GM21737 (cell line): ENCODE results near the gene GDI2.
"Not testable (repeated sequence)": the region's sequence is repeated elsewhere in the genome, so short reads cannot be mapped to it uniquely, and the experiment has no call there.

Experiments used
- ATAC-seq: cut with Tn5 transposase; IDR thresholded peaks from one replicate; pipeline ENCODE4 v1.9.1; 2021; ENCODE audit warnings: mild to moderate bottlenecking, moderate library complexity; ENCODE audit not compliant: unreplicated experiment

Gene GDI2

DNA sequence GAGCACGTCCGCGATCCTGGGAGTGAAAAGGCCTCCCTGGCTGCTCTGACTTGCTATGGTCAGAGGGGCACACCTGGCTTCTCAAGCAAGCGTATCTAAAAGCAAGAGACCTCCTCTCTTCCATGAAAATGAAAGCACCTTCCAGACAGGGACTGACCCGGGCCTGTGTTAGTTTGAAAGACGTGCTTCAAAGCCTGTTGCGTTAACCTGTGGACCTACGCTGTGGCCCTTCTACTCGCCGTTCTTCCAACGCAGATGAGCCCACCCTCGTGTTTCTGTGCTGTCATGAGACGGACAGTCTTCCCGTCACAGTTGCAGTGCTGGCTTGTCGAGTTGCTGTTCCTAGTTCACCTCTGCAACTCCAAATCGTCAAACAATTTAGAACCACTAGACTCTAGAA lies 15.5 kb upstream of the GDI2 start:
- no peak for ATAC-seq

DNA sequence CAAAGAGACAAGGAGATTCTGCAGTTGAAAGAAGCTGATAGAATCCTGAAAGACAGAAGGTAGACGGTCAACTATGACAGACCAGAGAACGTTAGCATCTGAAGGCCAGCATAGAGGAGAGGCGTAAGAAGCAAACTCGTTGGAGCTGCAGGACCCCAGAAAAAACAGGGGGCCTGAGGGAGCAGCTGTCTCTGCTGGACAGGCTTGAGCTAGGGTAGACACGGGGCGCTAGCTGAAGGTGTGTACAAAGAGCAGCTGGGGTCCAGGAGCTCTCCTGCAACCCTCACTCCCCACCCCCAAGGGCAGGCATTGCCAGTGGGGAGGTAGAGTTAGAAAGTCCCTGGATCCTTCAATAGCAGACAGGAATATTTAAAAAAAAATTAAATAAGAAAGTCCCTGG lies 14.6 kb upstream of the GDI2 start:
- ATAC-seq = no peak

DNA sequence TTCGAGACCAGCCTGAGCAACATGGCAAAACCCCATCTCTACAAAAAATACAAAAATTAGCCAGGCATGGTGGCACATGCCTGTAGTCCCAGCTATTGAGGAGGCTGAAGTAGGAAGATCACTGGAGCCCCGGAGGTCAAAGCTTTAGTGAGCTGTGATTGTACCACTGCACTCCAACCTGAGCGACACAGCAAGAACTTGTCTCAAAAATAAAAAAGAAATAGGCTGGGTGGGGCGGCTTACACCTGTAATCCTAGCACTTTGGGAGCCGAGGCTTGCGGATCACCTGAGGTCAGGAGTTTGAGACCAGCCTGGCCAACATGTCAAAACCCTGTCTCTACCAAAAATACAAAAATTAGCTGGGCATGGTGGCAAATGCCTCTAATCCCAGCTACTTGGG lies 13.3 kb upstream of the GDI2 start:
- ATAC-seq = not testable (repeated sequence)

DNA sequence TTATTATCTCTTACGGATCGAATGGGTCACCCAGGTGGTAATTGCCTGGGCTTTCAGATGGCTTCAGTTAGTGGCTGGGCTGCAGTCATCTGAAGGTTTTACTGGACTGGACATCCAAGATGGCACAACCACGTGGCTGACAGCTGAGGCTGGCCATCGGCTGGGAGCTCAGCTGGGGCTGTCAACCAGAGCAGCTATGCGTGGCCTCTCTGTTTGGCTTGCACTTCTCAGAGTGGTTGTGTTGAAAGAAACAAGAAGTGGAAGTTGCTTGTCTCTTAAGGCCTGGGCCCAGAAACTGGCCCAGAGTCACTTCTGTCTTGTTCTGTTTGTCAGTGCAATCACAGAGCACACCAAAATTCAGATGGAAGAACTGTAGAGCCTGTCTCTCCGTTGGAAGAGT lies 5.7 kb upstream of the GDI2 start:
- ATAC-seq = no peak

DNA sequence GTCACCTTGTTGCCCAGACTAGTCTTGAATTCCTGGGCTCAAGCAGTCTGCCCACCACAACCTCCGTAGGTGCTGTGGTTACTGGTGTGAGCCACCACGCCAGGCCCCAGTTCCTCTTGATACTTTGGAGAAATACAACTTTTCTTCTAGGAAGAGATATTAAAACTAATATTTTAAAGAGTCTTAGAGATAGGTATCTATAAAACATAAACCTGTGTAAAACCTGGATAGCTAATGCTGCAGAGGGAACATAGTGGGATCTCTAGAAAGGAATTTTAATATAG lies 4.8 kb upstream of the GDI2 start:
- no peak for ATAC-seq

DNA sequence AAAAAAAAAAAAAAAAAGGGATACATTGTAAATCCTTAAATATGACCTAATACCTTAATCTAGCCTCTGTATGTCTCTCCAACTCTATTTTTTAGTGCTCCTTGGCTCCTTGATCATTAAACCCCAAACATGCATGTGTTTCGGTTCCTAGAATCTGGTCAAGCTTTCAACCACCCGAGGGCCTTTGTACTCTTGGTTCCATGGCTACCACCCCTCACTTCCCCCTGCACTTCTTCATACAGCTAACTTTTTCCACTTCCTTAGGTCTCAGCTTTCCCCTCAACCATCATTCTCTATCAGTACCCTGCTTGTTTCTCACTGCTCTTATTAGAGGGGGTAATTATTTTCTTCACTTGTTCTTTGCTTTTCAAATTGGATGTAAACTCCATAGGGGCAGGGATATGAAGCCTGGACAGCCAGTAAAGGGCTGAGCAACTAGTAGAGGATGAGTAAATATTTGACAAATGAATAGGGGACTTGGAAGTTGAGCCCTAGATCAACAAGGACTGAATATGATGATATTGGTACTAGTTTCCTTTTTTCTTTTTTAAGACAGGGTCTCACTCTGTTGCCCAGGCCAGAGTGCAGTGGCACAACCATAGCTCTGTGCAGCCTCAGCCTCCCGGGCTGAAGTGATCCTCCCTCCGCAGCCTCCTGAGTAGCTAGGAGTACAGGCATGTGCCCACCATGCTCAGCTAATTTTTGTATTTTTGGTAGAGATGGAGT lies 4.3 kb upstream of the GDI2 start:
- no peak for ATAC-seq

DNA sequence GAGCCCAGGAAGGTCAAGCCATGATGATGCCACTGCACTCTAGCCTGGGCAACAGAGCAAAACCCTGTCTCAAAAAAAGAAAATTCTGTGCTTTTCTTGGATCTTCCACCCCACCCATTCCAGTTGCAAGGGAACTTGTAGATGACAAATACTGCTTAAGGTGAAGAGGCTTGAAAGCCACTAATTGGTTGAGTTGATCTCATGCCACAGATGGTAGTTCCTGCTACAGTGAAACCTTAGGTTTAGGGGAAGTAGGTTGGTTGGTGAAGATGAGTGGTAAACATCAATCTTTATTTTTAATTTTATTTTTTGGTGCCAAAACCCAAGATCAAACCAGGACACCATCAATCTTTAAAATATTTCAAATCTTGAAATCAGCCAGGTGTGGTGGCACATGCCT lies 2.9 kb upstream of the GDI2 start:
- ATAC-seq = no peak

DNA sequence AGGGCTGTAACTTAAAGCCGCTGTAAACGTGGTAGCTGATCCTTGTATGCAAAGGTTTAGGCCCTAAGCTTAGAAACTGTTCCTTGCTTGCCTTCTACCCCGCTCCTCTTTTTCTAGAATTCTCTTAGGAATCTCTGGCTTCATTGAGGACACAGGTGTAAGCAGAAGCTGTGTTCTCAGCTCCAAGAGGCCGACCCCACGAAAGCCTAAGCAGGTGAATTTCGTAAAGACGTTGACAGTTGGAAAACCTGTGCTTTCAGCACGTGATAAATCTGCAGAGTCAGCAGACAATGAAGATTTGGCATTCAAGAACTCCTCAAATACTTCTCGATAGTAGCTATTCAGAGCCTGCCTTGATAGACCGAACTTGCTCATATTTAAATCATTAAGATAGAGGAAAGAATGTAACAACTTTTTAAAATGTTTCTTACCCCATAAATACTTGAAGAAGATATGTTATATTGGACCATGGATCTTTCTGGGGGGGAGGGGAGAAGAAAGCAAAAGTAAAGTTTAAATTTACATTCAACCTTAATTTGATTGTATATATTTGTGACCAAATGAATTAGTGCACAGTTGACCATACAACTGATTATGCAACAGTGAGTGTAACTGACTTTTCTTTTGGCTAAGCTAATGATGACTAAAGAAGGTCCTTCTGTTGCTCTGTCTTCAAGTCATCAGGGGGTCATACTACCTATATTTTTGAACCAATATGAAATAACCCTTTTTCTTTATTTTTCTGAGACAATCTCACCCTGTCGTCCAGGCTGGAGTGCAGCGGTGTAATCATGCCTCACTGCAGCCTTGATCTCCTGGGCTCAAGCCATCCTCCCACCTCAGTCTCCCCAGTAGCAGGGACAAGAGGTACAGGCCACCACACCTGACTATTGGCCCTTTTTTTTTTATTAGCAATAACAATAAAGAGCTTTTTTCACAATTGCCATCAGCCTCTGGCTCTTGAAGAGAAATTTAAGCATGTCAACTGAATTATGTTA lies 1.2 kb upstream of the GDI2 start:
- ATAC-seq = no peak

DNA sequence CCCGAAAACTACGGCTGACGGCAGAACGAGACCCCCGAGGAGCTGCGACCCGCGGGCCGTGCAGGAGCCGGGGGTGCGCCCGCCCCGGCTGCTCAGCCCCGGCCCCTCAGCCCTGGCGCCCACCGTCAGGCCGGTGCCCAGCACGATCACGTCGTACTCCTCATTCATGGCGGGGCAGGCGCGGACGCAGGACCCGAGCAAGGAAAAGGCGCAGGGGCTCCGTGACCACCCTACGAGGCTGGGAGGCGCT lies 218 bp downstream of the GDI2 start:
- ATAC-seq = peak; percentile 26

DNA sequence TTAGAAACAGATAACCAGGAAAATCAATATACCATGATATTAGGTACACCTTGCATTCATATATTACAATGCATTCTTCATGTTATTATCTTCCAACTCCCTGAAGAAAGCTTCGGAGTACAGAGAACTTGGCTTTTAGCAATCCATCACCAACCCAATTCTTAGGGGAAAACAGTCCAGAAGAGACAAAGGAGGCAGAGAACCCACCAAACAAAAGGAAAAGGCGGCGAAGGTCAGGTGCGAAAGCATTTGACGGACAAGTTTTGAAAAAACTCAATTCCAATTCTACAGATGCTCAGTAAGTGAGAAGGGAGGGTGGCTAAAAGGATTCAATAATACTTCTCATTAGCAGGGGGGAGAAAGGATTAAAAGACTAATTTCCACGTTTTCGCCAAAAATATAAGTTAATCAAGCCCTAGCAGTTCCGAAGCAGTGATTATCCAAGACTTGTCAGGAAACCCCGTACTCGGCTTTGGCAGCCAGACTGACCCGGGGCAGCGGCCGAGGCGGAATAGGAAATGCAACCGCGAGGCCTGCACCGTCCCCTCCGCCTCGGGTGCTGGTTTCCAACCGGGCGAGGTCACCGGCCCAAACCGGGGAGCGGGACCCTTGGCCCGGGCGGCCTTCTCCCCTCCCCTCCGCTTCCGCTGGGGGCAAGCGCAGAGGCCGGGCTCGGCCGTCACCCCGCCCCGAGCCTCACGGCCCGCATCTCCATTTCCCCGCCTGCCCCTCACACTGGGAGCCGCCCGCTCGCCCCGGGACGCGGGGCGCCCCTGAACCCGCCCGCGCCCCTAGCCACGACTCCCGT lies 747 bp downstream of the GDI2 start:
- peak; percentile 21 for ATAC-seq

DNA sequence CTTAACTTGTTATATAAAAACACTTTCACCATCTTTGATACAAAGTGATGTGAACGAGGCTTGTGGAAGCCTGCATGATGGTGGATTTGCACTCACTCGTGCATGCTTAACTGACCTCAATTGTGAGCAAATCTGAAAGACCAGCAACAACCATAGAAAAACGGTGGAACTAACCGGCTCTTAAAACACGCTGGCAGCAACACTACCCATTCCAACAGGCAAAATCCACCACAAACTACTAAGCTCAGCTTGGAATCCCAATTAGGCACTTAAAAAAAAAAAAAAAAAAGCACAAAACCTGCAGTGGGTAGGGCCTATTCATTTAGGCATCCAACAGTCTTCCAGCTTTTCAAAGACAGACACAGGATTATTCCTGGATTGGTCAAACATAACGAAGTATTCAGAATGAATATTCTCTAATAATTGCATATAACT lies 1.8 kb downstream of the GDI2 start:
- ATAC-seq = no peak

DNA sequence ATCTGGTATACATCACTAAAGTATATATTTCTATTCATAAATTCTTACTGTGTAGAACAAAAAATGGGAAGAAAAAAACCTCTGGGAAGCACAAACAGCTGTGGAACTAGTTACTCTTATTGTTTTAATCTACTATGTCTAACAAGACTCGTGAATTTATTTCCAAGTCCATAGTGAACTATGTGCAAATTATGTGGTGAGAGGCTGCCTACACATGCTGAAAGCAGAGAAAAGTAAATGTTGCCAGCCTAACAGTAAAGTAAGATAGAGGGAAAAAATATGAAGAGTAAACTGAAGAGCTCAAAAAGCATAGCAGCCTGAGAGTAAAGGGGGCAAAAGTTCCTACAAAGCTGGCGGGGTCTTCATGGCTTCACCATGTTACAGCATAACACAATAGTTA lies 3.0 kb downstream of the GDI2 start:
- no peak for ATAC-seq

DNA sequence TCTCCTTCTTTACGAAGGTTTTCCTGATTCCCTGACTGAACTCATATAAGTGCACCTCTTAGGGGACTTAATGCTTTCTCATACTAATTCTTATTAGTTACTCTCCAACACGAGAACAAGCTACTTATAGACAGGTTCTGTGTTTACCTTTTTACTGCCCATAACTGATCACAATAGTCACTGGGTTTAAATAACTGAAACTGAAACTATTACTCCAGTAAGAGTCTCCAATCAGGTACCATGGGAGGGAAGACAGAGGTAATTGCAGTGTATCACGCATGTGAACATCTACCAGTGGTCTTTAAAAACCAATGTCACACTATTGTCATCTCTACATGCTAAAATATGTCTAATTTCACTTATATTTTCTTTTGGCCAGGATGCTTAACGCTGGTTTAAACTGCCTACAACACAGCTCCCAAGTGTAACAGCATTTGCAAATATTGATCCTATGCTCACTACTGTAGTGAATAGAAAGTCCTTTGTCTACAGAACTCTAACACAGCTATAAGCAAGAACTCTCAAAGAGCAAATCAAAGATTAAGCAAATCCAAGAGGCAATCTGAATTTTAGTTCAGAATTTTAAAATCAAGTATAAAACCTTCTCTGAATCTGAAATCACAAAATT lies 3.6 kb downstream of the GDI2 start:
- ATAC-seq = no peak

DNA sequence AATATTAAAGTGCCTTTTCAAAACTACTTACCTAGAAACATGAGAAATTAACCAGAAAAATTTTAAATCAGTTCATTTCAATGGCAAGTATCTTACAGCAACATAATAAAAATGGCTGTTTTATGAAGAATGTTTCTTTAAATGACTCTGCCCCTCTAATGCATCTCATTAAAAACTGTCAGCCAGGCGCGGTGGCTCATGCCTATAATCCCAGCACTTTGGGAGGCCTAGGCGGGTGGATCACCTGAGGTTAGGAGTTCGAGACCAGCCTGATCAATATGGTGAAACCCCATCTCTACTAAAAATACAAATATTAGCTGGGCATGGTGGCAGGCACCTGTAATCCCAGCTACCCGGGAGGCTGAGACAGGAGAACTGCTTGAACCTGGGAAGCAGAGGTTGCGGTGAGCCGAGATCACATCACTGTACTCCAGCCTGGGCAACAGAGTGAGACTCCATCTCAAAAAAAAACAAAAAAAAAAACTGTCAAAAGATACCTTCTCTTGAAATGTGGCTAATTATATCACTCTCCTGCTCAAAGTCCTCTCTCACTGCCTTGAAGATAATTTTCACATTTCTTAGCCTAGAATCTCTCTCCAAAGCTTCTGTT lies 4.3 kb downstream of the GDI2 start:
- not testable (repeated sequence) for ATAC-seq

DNA sequence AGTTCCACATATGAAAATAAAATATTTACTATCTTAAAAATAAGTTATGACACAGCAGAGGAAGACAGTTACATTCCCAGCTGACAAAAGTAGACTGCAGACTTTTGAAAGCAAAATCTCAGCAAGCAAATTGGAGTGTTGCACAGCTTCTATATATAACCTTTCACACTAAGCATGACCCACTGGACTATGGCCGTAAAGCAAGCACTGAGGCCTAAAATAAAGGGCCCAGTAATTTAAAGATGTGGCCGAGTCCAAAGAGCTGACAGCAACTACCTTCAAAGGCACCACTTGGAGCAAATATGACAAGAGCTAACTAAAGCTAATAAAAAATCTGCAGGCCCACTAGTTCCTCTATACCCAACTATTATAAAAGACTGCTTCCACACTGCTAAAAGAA lies 6.5 kb downstream of the GDI2 start:
- no peak for ATAC-seq

DNA sequence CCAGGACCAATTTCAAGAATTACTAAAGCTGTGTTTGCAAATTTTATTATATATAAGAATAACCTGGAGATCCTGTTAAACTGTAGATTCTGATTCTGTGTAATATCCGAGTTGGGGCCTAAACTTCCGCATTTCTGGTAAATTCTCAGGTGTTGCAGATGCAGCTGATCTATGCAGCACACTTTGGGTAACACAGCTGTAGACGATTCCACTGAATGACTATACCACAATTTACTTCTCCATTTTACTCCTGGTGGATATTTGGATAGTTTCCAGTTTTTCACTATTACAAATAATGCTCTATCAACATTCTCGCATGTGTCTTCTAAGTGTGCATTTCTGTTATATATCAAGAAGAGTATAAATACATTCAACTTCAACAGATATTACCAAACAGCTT lies 7.5 kb downstream of the GDI2 start:
- no peak for ATAC-seq

DNA sequence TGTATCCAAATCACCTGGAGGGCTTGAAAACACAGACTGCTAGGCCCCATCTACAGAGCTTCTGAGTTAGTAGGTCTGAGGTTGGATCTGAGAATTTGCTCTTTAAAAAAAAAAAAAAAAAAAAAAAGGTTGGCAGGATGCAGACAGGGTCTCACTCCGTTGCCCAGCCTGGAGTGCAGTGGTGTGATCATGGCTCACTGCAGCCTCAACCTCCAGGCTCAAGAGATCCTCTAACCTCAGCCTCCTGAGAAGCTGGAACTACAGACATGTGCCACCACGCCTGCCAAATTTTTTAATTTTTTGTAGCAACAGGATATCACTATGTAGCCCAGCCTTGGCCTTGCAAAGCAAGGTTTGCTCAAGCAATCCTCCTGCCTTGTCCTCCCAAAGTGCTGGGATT lies 8.0 kb downstream of the GDI2 start:
- no peak for ATAC-seq

DNA sequence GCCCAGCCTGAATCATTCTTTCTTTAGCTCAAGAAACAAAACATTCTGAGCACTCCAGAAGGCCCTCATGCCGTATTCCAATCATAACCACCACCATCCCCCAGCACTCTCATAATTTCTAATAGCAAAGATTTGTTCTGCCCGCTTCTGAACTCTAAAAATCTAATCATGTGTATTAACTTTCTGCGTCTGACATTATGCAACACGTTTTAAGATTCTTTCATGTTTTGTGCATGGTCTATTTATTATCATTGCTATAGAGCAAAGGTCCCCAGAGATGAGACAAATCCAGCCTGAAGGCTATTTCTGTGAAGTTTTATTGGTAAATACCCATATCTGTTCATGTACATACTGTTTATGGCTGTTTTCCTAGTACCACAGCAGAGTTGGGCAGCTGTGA lies 8.8 kb downstream of the GDI2 start:
- no peak for ATAC-seq

DNA sequence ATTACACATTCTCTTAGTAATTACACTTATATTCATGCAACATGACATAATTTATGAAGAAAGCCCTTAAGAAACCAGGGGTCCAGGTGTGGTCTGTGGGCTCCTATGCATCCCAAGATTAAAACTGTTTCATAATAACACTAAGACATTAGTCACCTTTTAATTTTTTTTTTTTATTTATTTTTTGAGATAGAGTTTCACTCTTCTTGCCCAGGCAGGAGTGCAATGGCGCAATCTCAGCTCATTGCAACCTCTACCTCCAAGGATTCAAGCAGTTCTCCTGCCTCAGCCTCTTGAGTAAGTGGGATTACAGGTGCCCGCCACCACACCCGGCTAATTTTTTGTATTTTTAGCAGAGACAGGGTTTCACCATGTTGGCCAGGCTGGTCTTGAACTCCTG lies 12.5 kb downstream of the GDI2 start:
- ATAC-seq = no peak

DNA sequence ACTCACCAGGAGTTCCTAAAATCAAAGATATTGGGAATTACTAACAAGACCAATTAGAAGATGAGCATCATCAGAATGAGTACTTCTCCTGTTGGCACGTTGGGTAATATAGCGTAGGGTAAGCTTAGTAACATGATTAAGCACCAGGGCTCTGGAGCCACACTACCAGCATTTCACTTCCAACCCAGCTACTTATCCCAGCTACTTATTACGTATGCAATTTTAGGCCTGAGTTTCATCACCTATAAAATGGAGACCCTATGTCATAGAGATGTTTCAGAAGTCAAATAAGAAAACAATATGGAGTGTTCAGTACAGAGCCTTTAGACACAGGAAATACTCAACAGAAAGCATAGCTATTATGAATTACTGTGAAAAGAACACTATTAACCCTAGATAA lies 19.0 kb downstream of the GDI2 start:
- ATAC-seq = no peak

DNA sequence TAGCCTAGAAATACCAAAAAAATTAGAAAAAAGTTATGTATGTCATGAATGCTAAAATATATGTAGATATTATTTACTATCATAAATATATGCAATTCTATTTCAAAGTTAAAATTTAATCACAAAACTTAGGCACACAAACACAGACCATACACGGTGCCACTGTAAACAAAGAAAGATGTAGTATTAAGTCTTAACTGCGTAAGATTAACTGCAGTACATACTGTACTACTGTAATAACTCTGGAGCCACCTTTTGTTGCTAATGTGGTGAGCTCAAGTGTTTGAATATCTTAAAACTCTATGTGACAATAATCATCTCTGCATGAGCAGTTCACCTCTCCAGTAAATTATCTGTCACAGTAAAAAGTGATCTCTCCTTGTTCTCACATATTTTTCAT lies 23.6 kb downstream of the GDI2 start:
- ATAC-seq = no peak
